Fibroblast of lung (primary cell): ENCODE measurements around the gene ZFPL1. TPM values are rescaled to one million over a fixed set of nuclear protein-coding genes. Genes with fewer than 3 reads are reported as not detected.

Source experiments
- DNase-seq, 2 donors: peaks; one replicate each; pipeline versions ENCODE4 v3.0.0 to v3.0.0-alpha.2; 2010; ENCODE audit warnings: low read depth in 2 of 2
- H2AFZ ChIP-seq: 2 replicates; pipeline ENCODE4 v1.5.1; 2012; ENCODE audit warnings: low read length, control low read depth, inconsistent platforms
- H3K27ac ChIP-seq: 2 replicates; pipeline ENCODE4 v1.5.1; 2011; ENCODE audit warnings: low read length, control low read depth; ENCODE audit not compliant: insufficient read depth
- H3K27me3 ChIP-seq: 2 replicates; pipeline ENCODE4 v1.5.1; 2011; ENCODE audit warnings: mild to moderate bottlenecking, low read length; ENCODE audit not compliant: control insufficient read depth, insufficient read depth
- H3K36me3 ChIP-seq: 2 replicates; pipeline ENCODE4 v1.5.1; 2011; ENCODE audit warnings: low read length; ENCODE audit not compliant: control insufficient read depth, insufficient read depth
- H3K4me1 ChIP-seq: 2 replicates; pipeline ENCODE4 v1.5.1; 2011; ENCODE audit warnings: low read length; ENCODE audit not compliant: control insufficient read depth, insufficient read depth; ENCODE audit errors: extremely low read depth
- H3K4me2 ChIP-seq: 2 replicates; pipeline ENCODE4 v1.5.1; 2011; ENCODE audit warnings: low read length, control low read depth; ENCODE audit not compliant: insufficient read depth; ENCODE audit errors: extremely low read depth
- H3K4me3 ChIP-seq, 4 experiments: fragments of 200-600 bp in 1 of 4; sonication (generic) in 1 of 4; replicated peaks in 1 of 4; 2 replicates each; pipeline ENCODE4 v1.5.1; 2011 to 2016; ENCODE audit warnings: low read length in 4 of 4, low read depth in 3 of 4, mild to moderate bottlenecking in 3 of 4, control low read depth in 2 of 4, inconsistent platforms in 1 of 4, mixed read lengths in 1 of 4; ENCODE audit not compliant: insufficient read depth in 1 of 4; ENCODE audit errors: control extremely low read depth in 1 of 4
- H3K79me2 ChIP-seq: 2 replicates; pipeline ENCODE4 v1.5.1; 2012; ENCODE audit warnings: mild to moderate bottlenecking, low read length, inconsistent platforms; ENCODE audit not compliant: control insufficient read depth, insufficient read depth
- H3K9ac ChIP-seq: 2 replicates; pipeline ENCODE4 v1.5.1; 2011; ENCODE audit warnings: mild to moderate bottlenecking, low read length, control low read depth; ENCODE audit not compliant: insufficient read depth
- H3K9me3 ChIP-seq: 2 replicates; pipeline ENCODE4 v1.5.1; 2012; ENCODE audit warnings: low read depth, low read length; ENCODE audit not compliant: control insufficient read depth, insufficient read depth
- H4K20me1 ChIP-seq: 2 replicates; pipeline ENCODE4 v1.5.1; 2011; ENCODE audit warnings: low read length; ENCODE audit not compliant: control insufficient read depth, insufficient read depth; ENCODE audit errors: extremely low read depth
- CTCF ChIP-seq, 2 donors: IDR thresholded peaks in 1 of 2; conservative IDR thresholded peaks in 1 of 2; 1 replicate in 1 of 2; 2 replicates in 1 of 2; pipeline ENCODE4 v1.5.1; 2011 to 2012; ENCODE audit warnings: low read length in 2 of 2, control low read depth in 1 of 2, inconsistent platforms in 1 of 2, low read depth in 1 of 2, mild to moderate bottlenecking in 1 of 2
- EZH2 ChIP-seq: IDR thresholded peaks from 2 replicates; pipeline ENCODE4 v1.5.1; 2012; ENCODE audit warnings: low read length, control low read depth, mild to moderate bottlenecking; ENCODE audit errors: missing control alignments
- polyA plus RNA-seq, 2 donors: library from polyadenylated mRNA; depleted of rRNA in 1 of 2; stranded (reverse) in 1 of 2; unstranded in 1 of 2; fragments of >200 nt; gene quantifications; 2 replicates each; pipeline ENCODE4 v1.2.1, GENCODE V29; 2011 to 2012; ENCODE audit warnings: missing spikeins in 1 of 2
- total RNA-seq: library from RNA; depleted of rRNA; stranded (reverse); fragments of >200 nt; gene quantifications from 2 replicates; pipeline ENCODE4 v1.2.1, GENCODE V29; 2014

Gene ZFPL1
- total and polyA plus RNA-seq, 2 donors (not counting 1 experiment from before 2014, with no cell fraction given): 30.8 to 36.0 TPM

- Histone ChIP-seq H3K4me3 (peak within 1 kb of the TSS; percentile 78 to 95 (median 86)), H3K9me3 (no peaks in the 10 kb centered on the region), H3K27me3 (no peaks in the 10 kb centered on the region), H3K4me1 (peaks cover 10% of the 10 kb centered on the region), H3K4me2 (peak within 1 kb of the TSS; percentile 100), H3K36me3 (peaks cover 21% of the 10 kb centered on the region), H3K27ac (peak within 1 kb of the TSS; percentile 95), H2AFZ (peak within 1 kb of the TSS; percentile 82), H3K79me2 (peaks cover 25% of the 10 kb centered on the region), H4K20me1 (no peaks in the 10 kb centered on the region), H3K9ac (peak within 1 kb of the TSS; percentile 86)
- no peak for TF ChIP-seq EZH2
- no peak for TF ChIP-seq CTCF (conservative IDR thresholded peaks at IDR 0.05 in 1 of 2, IDR thresholded peaks at IDR 0.05 in 1 of 2; ENCODE audit: low read depth in 1 of 2, low read length in 2 of 2)
- peak; percentile 87 to 89 for DNase-seq
Measured at GRCh38 chr11:65134240-65134951, 50.4 kb downstream of the ZFPL1 start, which contains the start of gene SYVN1. TSS of gene SYVN1 (minus strand) at chr11:65134519. CDS start at chr11:65133601, 918 bp downstream.

- Histone ChIP-seq H3K4me3 (peak overlapping the region; percentile 78 to 95 (median 86)), H3K9ac (peak overlapping the region; percentile 86), H3K27ac (peak overlapping the region; percentile 95), H3K27me3 (no peaks in the 10 kb centered on the region), H3K4me1 (peaks cover 10% of the 10 kb centered on the region), H3K79me2 (peaks cover 25% of the 10 kb centered on the region), H3K9me3 (no peaks in the 10 kb centered on the region), H4K20me1 (no peaks in the 10 kb centered on the region), H3K4me2 (peak overlapping the region; percentile 100), H2AFZ (peak overlapping the region; percentile 82), H3K36me3 (peaks cover 18% of the 10 kb centered on the region)
- DNase-seq: peak; percentile 95 to 99
- TF ChIP-seq EZH2 (no peak), CTCF (conservative IDR thresholded peaks at IDR 0.05 in 1 of 2, IDR thresholded peaks at IDR 0.05 in 1 of 2; ENCODE audit: low read depth in 1 of 2, low read length in 2 of 2) (no peak)
Measured at GRCh38 chr11:65134952-65135632, 51.1 kb downstream of the ZFPL1 start.

DNA sequence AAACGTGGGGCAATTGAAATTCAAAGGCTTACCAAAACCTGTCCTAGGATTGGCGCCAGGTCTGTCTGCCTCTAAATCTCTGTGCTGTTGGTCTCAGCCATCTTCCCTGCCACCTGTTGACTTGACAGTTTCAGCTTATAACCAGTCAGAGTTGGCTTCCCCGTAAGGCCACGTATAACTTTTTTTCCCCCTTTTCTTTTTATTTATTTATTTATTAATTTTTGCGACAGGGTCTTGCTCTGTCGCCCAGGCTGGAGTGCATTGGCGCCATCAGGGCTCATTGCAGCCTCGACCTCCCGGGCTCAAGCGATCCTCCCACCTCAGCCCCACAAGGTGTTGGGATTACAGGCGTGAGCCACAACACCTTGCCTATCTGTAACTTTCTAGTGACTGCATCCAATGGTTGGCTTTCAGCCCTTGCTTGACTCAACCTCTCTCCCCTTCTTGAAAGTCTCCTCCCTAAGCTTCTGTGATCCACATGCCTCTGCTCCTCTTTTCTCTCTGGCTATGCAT, 51.7 kb downstream of the ZFPL1 start:
- Histone ChIP-seq H3K4me3 (peak overlapping the region; percentile 78 to 95 (median 86)), H3K9me3 (no peaks in the 10 kb centered on the region), H3K4me2 (peak overlapping the region; percentile 100), H3K27ac (peak overlapping the region; percentile 95), H2AFZ (no peak overlapping the region), H3K36me3 (peaks cover 17% of the 10 kb centered on the region), H3K27me3 (peaks cover 4% of the 10 kb centered on the region), H4K20me1 (no peaks in the 10 kb centered on the region), H3K79me2 (peaks cover 25% of the 10 kb centered on the region), H3K9ac (peak overlapping the region; percentile 51), H3K4me1 (peaks cover 10% of the 10 kb centered on the region)
- no peak for DNase-seq
- no peak for TF ChIP-seq EZH2
